Measurements from ENCODE around the gene COA5. TPM values are rescaled to one million over a fixed set of nuclear protein-coding genes. Genes with fewer than 3 reads are reported as not detected.

Gene COA5
- total RNA-seq, 1 donor from 2014 or later, result 29.6 TPM

DNA sequence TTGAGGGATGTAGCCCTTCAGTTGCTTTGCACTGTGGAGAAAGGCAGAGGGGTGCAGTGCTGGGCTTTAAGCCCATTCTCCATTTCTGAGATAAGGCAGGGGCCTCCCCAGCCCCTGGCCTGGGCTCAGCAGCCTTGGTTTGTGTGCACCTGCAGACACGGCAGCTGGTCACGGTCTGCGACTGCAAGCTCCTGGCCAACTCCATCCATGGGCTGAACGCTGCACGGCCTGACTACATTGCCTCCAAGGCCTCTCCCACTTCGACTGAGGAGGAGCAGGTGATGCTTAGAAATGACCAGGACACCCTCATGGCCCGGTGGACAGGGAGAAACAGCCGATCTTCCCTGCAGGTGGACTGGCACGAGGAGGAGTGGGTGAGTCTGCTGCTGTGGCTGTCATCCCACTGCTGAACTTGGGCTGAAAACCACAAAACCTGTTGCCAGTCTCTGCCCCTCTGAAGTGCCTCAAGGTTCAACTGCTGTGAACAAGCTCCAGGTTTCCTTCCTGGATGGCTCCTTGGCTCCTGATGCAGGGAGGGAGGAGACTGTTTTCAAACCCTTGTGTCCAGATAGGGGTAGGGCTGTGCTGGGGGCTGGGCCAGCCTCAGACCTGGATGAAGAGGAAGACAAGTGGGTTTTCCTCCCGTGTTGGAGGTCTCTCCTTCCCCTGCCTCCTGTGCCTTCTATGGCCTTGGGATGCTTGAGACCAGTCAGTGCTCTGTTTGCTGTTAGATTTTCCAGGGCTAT, 54.0 kb downstream of the COA5 start:
- TF ChIP-seq, protein P1, sequence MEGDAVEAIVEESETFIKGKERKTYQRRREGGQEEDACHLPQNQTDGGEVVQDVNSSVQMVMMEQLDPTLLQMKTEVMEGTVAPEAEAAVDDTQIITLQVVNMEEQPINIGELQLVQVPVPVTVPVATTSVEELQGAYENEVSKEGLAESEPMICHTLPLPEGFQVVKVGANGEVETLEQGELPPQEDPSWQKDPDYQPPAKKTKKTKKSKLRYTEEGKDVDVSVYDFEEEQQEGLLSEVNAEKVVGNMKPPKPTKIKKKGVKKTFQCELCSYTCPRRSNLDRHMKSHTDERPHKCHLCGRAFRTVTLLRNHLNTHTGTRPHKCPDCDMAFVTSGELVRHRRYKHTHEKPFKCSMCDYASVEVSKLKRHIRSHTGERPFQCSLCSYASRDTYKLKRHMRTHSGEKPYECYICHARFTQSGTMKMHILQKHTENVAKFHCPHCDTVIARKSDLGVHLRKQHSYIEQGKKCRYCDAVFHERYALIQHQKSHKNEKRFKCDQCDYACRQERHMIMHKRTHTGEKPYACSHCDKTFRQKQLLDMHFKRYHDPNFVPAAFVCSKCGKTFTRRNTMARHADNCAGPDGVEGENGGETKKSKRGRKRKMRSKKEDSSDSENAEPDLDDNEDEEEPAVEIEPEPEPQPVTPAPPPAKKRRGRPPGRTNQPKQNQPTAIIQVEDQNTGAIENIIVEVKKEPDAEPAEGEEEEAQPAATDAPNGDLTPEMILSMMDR (IDR thresholded peaks at IDR 0.05; ENCODE audit: partially characterized antibody, unreplicated experiment), result no peak

DNA sequence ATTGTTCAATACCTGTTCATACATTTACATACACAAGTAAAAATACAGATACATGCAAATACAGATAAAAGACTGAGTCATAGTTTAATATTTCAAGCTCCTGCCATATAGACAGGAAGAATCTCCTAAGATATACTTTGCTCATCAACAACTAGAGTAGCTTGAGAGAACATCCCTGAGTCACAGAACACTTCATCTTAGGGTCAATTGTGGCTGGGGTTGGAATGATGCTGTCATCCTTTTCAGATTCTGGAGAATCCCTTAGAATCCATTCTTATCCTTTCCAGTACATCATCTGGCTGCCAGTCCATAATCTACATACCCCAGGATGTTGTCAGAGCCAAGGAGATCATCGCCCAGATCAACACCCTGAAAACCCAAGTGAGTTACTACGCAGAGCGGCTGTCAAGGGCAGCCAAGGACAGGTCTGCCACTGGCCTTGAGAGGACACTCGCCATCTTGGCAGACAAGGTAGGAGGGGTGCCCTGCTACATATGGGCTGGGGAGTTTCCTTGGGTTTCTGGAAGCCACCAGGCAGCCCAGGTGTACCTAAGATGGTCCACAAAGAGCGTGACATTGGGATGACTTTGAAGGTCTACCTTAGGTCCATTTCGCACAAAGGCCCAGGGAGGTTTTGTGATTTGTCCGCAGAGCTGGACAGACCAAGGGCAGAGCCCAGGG, 55.7 kb downstream of the COA5 start:
- peaks cover 5% of the 10 kb centered on the region for H3K27me3 Mint-ChIP-seq (ENCODE audit: unreplicated experiment)
- H3K36me3 Mint-ChIP-seq (ENCODE audit: unreplicated experiment), result peaks cover 11% of the 10 kb centered on the region
- H3K27ac Mint-ChIP-seq (ENCODE audit: unreplicated experiment), result no peak overlapping the region

More for the DNA sequence above, 54.0 kb downstream of the COA5 start:
- H3K9me3 Mint-ChIP-seq (ENCODE audit: unreplicated experiment), result no peaks in the 10 kb centered on the region
- DNase-seq, result no peak
- no peaks in the 10 kb centered on the region for H3K4me1 Mint-ChIP-seq (ENCODE audit: low read depth, unreplicated experiment)
- peaks cover 11% of the 10 kb centered on the region for H3K36me3 Mint-ChIP-seq (ENCODE audit: unreplicated experiment)
- peaks cover 5% of the 10 kb centered on the region for H3K27me3 Mint-ChIP-seq (ENCODE audit: unreplicated experiment)
- H3K27ac Mint-ChIP-seq (ENCODE audit: unreplicated experiment), result no peak overlapping the region
- no peak overlapping the region for H3K4me3 Mint-ChIP-seq (ENCODE audit: unreplicated experiment)

GRCh38 chr2:98551316-98551715, 57.0 kb downstream of the COA5 start:
- no peak overlapping the region for H3K4me3 Mint-ChIP-seq (ENCODE audit: unreplicated experiment)
- TF ChIP-seq, protein P1 (IDR thresholded peaks at IDR 0.05; ENCODE audit: partially characterized antibody, unreplicated experiment), result no peak
- H3K4me1 Mint-ChIP-seq (ENCODE audit: low read depth, unreplicated experiment), result no peaks in the 10 kb centered on the region
- H3K36me3 Mint-ChIP-seq (ENCODE audit: unreplicated experiment), result peaks cover 11% of the 10 kb centered on the region
- no peak overlapping the region for H3K27ac Mint-ChIP-seq (ENCODE audit: unreplicated experiment)
- peaks cover 4% of the 10 kb centered on the region for H3K27me3 Mint-ChIP-seq (ENCODE audit: unreplicated experiment)
- no peak for DNase-seq
- no peaks in the 10 kb centered on the region for H3K9me3 Mint-ChIP-seq (ENCODE audit: unreplicated experiment)

More for the DNA sequence above, 55.7 kb downstream of the COA5 start:
- Mint-ChIP-seq H3K9me3 (ENCODE audit: unreplicated experiment) (no peaks in the 10 kb centered on the region), H3K4me1 (ENCODE audit: low read depth, unreplicated experiment) (no peaks in the 10 kb centered on the region), H3K4me3 (ENCODE audit: unreplicated experiment) (no peak overlapping the region)
- DNase-seq, result no peak
- TF ChIP-seq, protein P1 (IDR thresholded peaks at IDR 0.05; ENCODE audit: partially characterized antibody, unreplicated experiment), result no peak

DNA sequence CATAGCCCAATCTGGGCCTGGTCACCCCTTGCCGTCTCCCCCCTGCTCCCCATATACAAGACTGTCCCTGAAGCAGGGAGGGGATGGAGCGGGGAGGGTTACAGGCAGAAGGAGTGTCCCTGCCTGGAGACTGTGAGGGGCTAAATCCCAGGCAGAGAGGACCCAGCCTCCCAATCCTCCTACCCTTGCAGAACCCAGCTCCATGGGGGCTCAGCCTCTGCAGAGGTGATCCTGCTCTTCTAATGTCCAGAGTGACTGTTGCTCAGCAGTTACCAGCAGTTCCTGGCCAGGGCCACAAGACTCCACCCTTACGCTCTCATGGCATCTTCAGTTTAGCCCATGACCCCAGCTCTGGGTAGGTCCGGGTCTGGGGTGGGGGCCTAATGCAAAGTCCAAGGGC, 58.1 kb downstream of the COA5 start:
- no peaks in the 10 kb centered on the region for H3K4me1 Mint-ChIP-seq (ENCODE audit: low read depth, unreplicated experiment)
- H3K27ac Mint-ChIP-seq (ENCODE audit: unreplicated experiment), result no peak overlapping the region
- TF ChIP-seq, protein P1 (IDR thresholded peaks at IDR 0.05; ENCODE audit: partially characterized antibody, unreplicated experiment), result no peak
- DNase-seq, result no peak
- peaks cover 8% of the 10 kb centered on the region for H3K36me3 Mint-ChIP-seq (ENCODE audit: unreplicated experiment)
- peaks cover 2% of the 10 kb centered on the region for H3K27me3 Mint-ChIP-seq (ENCODE audit: unreplicated experiment)
- no peaks in the 10 kb centered on the region for H3K9me3 Mint-ChIP-seq (ENCODE audit: unreplicated experiment)
- H3K4me3 Mint-ChIP-seq (ENCODE audit: unreplicated experiment), result no peak overlapping the region

Other genes starting within 250 kb of the COA5 start
- 54.5 TPM for gene INPP4A, start 163.7 kb downstream of the COA5 start, total RNA-seq (ENCODE audit: unreplicated experiment)
- gene UNC50, start 77 bp upstream of the COA5 start, total RNA-seq (ENCODE audit: unreplicated experiment), result 43.0 TPM
- gene MGAT4A, start 122.6 kb upstream of the COA5 start, total RNA-seq (ENCODE audit: unreplicated experiment), result 35.8 TPM